Dendritic cell treated with granulocyte-macrophage colony-stimulating factor and Interleukin-4, amounts not matched to agents 40 ng/mL and 50 ng/mL, for 4 days (primary cell): ENCODE data around the gene ISLR.

Experiments used
- H3K27ac Mint-ChIP-seq: one replicate; pipeline ENCODE4 v1.8.0; 2022; ENCODE audit warnings: mild to moderate bottlenecking, mixed read lengths
- H3K27me3 Mint-ChIP-seq: one replicate; pipeline ENCODE4 v1.8.0; 2022; ENCODE audit warnings: mild to moderate bottlenecking, mixed read lengths
- H3K36me3 Mint-ChIP-seq: one replicate; pipeline ENCODE4 v1.8.0; 2022; ENCODE audit warnings: low read depth, mixed read lengths
- H3K4me1 Mint-ChIP-seq: one replicate; pipeline ENCODE4 v1.8.0; 2022; ENCODE audit warnings: low read depth, mixed read lengths
- H3K4me3 Mint-ChIP-seq: one replicate; pipeline ENCODE4 v1.8.0; 2022; ENCODE audit warnings: mild to moderate bottlenecking, moderate library complexity, mixed read lengths
- H3K9me3 Mint-ChIP-seq: one replicate; pipeline ENCODE4 v1.8.0; 2022; ENCODE audit warnings: mixed read lengths
- intact Hi-C: fragments of 100-400 bp; cut with micrococcal nuclease; formaldehyde crosslinking; loops from one replicate; pipeline ENCODE4 v1.15.0; 2022

ISLR gene

GRCh38 chr15:74185710-74186348, 12.3 kb downstream of the ISLR start:
- intact Hi-C loops, result no loop called here
- Mint-ChIP-seq H3K27me3 (peaks cover 6% of the 10 kb centered on the region), H3K27ac (no peak overlapping the region), H3K4me1 (no peaks in the 10 kb centered on the region), H3K9me3 (no peaks in the 10 kb centered on the region), H3K36me3 (no peaks in the 10 kb centered on the region), H3K4me3 (no peak overlapping the region)

GRCh38 chr15:74188216-74188615, 14.7 kb downstream of the ISLR start:
- no peak overlapping the region for H3K4me3 Mint-ChIP-seq
- intact Hi-C loops, result no loop called here
- peaks cover 4% of the 10 kb centered on the region for H3K4me1 Mint-ChIP-seq
- H3K27ac Mint-ChIP-seq, result no peak overlapping the region
- no peaks in the 10 kb centered on the region for H3K36me3 Mint-ChIP-seq
- peaks cover 5% of the 10 kb centered on the region for H3K27me3 Mint-ChIP-seq
- no peaks in the 10 kb centered on the region for H3K9me3 Mint-ChIP-seq

DNA sequence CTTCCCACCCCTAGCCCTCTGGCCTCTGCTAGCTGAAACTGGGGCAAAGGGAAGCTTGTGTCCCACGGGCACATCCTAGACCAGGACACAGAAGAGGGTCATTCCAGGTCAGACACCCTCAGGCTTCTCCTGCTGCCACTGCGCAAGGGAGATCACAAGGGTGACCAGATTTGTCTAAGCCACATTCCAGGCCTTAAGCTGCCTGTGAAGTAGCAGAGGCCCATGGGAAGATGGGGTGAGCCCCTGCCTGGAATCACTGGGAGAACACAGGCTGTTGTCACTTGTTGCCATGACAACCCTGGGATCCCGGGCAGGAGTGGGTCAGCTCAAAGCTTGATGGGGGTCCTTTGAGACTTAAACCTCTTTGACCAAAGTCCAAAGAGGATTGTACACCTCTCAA, 18.3 kb downstream of the ISLR start:
- Mint-ChIP-seq H3K27ac (no peak overlapping the region), H3K4me1 (peaks cover 22% of the 10 kb centered on the region), H3K36me3 (no peaks in the 10 kb centered on the region), H3K9me3 (no peaks in the 10 kb centered on the region), H3K4me3 (no peak overlapping the region), H3K27me3 (peaks cover 5% of the 10 kb centered on the region)
- intact Hi-C loops, result no loop called here

GRCh38 chr15:74192751-74193150, 19.2 kb downstream of the ISLR start:
- Mint-ChIP-seq H3K9me3 (no peaks in the 10 kb centered on the region), H3K27me3 (peaks cover 3% of the 10 kb centered on the region)
- intact Hi-C loops, result no loop called here

GRCh38 chr15:74193299-74193718, 19.8 kb downstream of the ISLR start:
- Mint-ChIP-seq H3K27ac (no peak overlapping the region), H3K4me3 (no peak overlapping the region), H3K9me3 (no peaks in the 10 kb centered on the region), H3K4me1 (peaks cover 22% of the 10 kb centered on the region), H3K27me3 (peaks cover 3% of the 10 kb centered on the region), H3K36me3 (no peaks in the 10 kb centered on the region)
- intact Hi-C loops, result no loop called here

More at GRCh38 chr15:74192751-74193150, 19.2 kb downstream of the ISLR start:
- Mint-ChIP-seq H3K27ac (no peak overlapping the region), H3K36me3 (no peaks in the 10 kb centered on the region), H3K4me1 (peaks cover 22% of the 10 kb centered on the region), H3K4me3 (no peak overlapping the region)

GRCh38 chr15:74193905-74194304, 20.4 kb downstream of the ISLR start:
- no peaks in the 10 kb centered on the region for H3K36me3 Mint-ChIP-seq
- H3K4me1 Mint-ChIP-seq, result peaks cover 22% of the 10 kb centered on the region
- intact Hi-C loops, result no loop called here
- H3K9me3 Mint-ChIP-seq, result no peaks in the 10 kb centered on the region
- peaks cover 3% of the 10 kb centered on the region for H3K27me3 Mint-ChIP-seq
- H3K27ac Mint-ChIP-seq, result no peak overlapping the region
- H3K4me3 Mint-ChIP-seq, result no peak overlapping the region

DNA sequence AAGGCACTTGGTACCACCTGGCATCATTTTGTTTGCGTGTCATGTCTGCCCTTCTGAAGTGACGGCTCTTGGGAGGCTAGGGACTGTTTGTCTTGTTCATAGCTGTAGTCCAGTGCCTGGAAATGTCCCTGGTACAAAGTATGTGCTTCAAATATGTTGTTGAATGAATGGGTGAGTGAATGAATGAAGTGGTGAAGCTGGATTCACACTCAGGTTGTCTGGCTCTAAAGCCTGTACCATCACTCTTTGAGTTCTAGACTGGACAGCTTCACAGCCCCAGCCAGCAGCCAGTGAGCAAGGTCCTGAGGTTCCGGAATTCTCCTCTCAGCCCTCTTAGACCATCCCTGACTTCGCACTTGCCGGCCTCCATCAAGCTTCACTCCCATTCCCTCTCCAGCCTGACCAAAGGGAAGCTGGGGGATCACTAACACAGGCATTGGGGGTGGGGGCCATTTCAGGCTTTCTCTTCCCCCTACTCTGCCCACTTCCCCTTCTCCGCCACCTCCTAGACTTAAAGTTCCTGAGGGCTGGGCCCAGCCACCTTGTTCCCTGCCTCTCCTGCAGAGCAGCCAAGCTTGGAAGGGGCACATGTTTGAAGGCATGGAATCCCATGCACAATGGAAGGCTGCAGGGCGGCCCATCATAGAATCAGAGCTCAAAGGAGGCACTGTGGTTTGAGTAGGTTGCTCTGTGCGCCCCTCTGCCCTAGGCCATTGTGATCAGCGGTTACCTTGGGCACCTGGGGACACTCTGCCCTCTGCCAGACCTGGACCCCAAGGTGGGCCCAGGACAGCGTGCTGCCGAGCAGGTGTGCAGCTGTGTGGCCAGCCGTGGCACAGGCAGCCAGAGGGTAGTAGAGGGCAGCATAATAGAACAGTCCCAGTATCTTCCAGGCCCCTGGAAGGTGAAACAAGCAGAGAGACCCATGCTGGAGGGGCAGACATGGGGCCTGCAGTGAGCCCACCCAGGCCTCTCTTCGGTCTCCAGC, 21.4 kb downstream of the ISLR start:
- intact Hi-C loops, result no loop called here
- Mint-ChIP-seq H3K27me3 (peaks cover 3% of the 10 kb centered on the region), H3K4me1 (peaks cover 22% of the 10 kb centered on the region), H3K9me3 (no peaks in the 10 kb centered on the region), H3K4me3 (no peak overlapping the region), H3K27ac (no peak overlapping the region), H3K36me3 (no peaks in the 10 kb centered on the region)

DNA sequence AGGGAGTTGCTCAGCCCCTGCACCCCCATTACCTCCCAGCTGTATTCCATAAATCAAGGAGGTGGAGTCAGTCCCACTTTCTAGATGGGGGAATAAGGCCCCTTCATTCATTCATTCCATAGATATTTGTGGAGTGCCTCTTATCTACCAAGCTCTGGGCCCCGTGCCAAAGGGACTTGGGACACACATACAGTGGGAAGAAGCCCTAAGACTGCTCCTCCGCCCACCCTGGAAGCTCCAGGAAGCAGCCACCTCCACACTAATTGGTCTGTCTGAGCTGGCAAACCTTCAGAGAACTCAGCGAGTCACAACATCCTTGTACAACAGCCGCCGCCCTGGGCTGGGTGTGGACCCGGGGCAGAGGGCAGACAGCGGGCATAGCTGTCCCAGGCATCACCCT, 22.7 kb downstream of the ISLR start:
- no peak overlapping the region for H3K4me3 Mint-ChIP-seq
- H3K36me3 Mint-ChIP-seq, result no peaks in the 10 kb centered on the region
- H3K27me3 Mint-ChIP-seq, result peaks cover 3% of the 10 kb centered on the region
- peaks cover 22% of the 10 kb centered on the region for H3K4me1 Mint-ChIP-seq
- no peaks in the 10 kb centered on the region for H3K9me3 Mint-ChIP-seq
- H3K27ac Mint-ChIP-seq, result no peak overlapping the region
- intact Hi-C loops, result no loop called here

GRCh38 chr15:74197176-74197965, 23.9 kb downstream of the ISLR start:
- peaks cover 3% of the 10 kb centered on the region for H3K27me3 Mint-ChIP-seq
- intact Hi-C loops, result no loop called here
- H3K27ac Mint-ChIP-seq, result no peak overlapping the region
- no peak overlapping the region for H3K4me3 Mint-ChIP-seq
- H3K9me3 Mint-ChIP-seq, result no peaks in the 10 kb centered on the region
- H3K4me1 Mint-ChIP-seq, result peaks cover 22% of the 10 kb centered on the region
- no peaks in the 10 kb centered on the region for H3K36me3 Mint-ChIP-seq

DNA sequence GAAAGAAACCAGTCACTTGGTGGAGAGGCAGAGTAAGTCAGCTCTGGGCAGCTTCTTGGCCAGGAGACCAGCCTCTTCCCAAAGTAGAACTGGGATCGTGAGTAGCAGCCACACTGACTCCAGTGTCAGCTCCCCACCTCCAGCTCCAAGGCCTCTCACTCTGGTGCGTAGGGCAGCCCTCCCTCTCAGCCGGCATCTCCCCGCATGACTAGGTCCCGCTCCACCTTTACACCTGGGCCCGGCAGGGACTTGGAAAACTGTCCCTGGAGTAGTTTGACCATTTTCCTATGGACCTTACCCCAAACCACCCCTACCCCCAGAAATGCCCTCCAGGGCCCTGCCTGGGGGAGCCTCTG, 25.8 kb downstream of the ISLR start:
- Mint-ChIP-seq H3K4me3 (no peak overlapping the region), H3K27ac (no peak overlapping the region), H3K4me1 (peaks cover 17% of the 10 kb centered on the region), H3K36me3 (no peaks in the 10 kb centered on the region), H3K9me3 (no peaks in the 10 kb centered on the region), H3K27me3 (peaks cover 5% of the 10 kb centered on the region)
- intact Hi-C loops, result no loop called here

GRCh38 chr15:74200412-74200815, 26.9 kb downstream of the ISLR start:
- H3K27ac Mint-ChIP-seq, result no peak overlapping the region
- peaks cover 5% of the 10 kb centered on the region for H3K27me3 Mint-ChIP-seq
- H3K9me3 Mint-ChIP-seq, result no peaks in the 10 kb centered on the region
- H3K4me3 Mint-ChIP-seq, result no peak overlapping the region
- H3K4me1 Mint-ChIP-seq, result peaks cover 9% of the 10 kb centered on the region
- intact Hi-C loops, result no loop called here
- no peaks in the 10 kb centered on the region for H3K36me3 Mint-ChIP-seq

DNA sequence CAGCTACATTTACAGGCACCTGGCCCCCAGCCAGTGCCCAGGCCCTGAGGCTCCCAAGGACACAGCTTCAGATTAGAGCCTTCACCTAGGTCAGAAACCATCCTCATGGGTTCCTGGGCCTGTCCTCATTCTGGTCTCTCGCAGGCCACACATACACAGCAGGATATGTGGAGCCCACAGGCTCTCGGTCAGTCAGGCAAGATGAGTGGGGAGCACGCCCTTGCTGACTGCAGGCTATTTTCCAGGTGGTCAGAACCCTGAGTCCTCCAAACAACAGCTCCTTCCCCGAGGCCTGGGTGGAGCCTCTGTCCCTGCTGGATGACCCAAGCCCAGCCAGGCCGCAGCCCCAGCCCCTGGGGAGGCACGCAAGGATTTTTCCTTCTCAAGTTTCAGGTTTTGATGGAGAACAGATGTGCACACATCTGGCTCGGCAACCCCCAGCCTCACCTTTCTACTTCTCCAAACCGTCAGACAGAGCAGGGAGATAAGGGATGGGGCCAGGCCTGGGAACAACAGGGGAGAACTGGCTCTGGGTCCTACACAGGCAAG, 27.4 kb downstream of the ISLR start:
- H3K4me1 Mint-ChIP-seq, result peaks cover 6% of the 10 kb centered on the region
- intact Hi-C loops, result no loop called here
- H3K27ac Mint-ChIP-seq, result no peak overlapping the region
- no peak overlapping the region for H3K4me3 Mint-ChIP-seq
- H3K36me3 Mint-ChIP-seq, result no peaks in the 10 kb centered on the region
- H3K9me3 Mint-ChIP-seq, result no peaks in the 10 kb centered on the region
- peaks cover 5% of the 10 kb centered on the region for H3K27me3 Mint-ChIP-seq

DNA sequence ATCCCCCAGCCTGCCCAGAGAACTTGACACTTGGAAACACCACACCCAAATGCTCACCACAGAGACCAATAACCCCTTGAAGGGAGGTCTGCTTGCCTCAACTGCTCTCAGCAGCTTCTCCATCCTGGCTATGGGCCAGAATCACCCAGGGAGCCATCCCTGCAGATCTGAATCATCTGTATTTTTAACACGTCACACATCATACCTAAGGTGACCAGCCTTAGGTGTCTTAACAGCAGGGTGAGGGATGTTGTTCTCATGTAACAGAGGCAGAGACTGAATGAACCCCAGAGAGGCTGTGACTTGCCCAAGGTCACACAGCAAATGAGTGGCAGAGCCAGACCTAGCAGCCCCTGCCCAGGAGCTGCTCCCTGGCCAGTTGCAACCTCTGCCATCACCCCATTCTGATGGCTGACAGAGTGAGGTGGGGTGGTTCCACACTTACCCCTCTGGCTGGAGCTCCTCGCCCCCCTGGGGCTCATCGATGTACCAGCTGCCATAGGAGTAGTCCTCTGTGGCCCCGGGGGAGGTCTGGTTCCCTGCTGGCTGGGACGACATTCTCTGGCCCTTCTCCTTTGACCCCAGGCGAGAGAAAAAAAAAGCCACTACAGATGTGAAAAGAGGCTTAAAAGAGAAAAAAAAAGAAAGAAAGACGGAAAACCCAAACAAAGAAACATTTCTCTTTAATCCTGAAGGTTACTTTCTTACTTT, 28.4 kb downstream of the ISLR start:
- Mint-ChIP-seq H3K36me3 (no peaks in the 10 kb centered on the region), H3K4me1 (no peaks in the 10 kb centered on the region), H3K9me3 (no peaks in the 10 kb centered on the region), H3K27ac (no peak overlapping the region), H3K27me3 (peaks cover 5% of the 10 kb centered on the region), H3K4me3 (no peak overlapping the region)
- intact Hi-C loops, result no loop called here
